Epithelial cell of proximal tubule (primary cell): ENCODE results near the gene UBA1. TPM values are rescaled to one million over a fixed set of nuclear protein-coding genes. Genes with fewer than 3 reads are reported as not detected.
"Not testable (repeated sequence)": the region's sequence is repeated elsewhere in the genome, so short reads cannot be mapped to it uniquely, and the experiment has no call there.

ENCODE experiments used
- DNase-seq: peaks from one replicate; pipeline ENCODE4 v3.0.0-alpha.2; 2011; ENCODE audit warnings: low read depth
- H3K4me3 ChIP-seq: 2 replicates; pipeline ENCODE4 v1.5.1; 2011; ENCODE audit warnings: low read depth, mild to moderate bottlenecking, low read length
- total RNA-seq: library from RNA; depleted of rRNA; stranded (reverse); fragments of >200 nt; gene quantifications from 2 replicates; pipeline ENCODE4 v1.2.3, GENCODE V29; 2015
- TF ChIP-seq, protein P1 (sequence below): conservative IDR thresholded peaks from 2 replicates; pipeline ENCODE4 v1.5.1; 2012; ENCODE audit warnings: low read depth, mild to moderate bottlenecking, low read length

UBA1 gene
- total RNA-seq, 1 donor from 2014 or later, result 161 TPM

DNA sequence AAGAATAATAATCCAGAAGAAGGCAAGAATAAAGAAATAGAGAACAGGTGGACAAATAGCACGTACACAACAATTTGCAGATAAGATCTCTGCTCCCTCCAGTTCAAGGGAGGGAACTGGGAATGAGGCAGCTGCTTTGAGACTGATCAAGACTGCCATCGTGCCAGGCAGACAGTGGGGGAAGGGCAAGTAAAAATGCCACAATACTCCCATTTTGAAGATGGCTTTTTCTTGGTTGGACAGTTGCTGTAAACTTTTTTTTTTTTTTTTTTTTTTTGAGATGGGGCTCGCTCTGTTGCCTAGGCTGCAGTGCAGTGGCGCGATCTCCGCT is 56.4 kb downstream of the UBA1 start:
- no peak for DNase-seq
- TF ChIP-seq, protein P1, sequence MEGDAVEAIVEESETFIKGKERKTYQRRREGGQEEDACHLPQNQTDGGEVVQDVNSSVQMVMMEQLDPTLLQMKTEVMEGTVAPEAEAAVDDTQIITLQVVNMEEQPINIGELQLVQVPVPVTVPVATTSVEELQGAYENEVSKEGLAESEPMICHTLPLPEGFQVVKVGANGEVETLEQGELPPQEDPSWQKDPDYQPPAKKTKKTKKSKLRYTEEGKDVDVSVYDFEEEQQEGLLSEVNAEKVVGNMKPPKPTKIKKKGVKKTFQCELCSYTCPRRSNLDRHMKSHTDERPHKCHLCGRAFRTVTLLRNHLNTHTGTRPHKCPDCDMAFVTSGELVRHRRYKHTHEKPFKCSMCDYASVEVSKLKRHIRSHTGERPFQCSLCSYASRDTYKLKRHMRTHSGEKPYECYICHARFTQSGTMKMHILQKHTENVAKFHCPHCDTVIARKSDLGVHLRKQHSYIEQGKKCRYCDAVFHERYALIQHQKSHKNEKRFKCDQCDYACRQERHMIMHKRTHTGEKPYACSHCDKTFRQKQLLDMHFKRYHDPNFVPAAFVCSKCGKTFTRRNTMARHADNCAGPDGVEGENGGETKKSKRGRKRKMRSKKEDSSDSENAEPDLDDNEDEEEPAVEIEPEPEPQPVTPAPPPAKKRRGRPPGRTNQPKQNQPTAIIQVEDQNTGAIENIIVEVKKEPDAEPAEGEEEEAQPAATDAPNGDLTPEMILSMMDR, result no peak
- H3K4me3 ChIP-seq, result no peak overlapping the region

DNA sequence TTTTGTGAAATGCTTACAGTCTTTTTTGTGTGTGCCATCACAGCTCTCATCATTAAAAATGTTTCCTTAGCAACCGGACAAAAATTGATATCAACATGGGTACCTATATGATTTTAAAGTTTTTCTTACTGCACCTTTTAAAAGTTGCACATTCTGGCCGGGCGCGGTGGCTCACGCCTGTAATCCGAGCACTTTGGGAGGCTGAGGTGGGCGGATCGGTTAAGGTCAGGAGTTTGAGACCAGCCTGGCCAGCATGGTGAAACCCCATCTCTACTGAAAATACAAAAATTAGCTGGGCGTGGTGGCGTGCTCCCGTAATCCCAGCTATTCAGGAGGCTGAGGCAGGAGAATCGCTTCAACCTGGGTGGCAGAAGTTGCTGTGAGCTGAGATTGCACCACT is 64.0 kb downstream of the UBA1 start:
- H3K4me3 ChIP-seq, DNase-seq: not testable (repeated sequence)

Other genes starting within 250 kb of the UBA1 start
- gene RGN, start 115.4 kb upstream of the UBA1 start, total RNA-seq, result 0.80 and 2.9 TPM in 2 replicates
- 83.4 and 90.5 TPM in 2 replicates for gene NDUFB11, start 49.1 kb upstream of the UBA1 start, total RNA-seq
- 41.2 and 57.0 TPM in 2 replicates for gene RBM10, start 48.6 kb upstream of the UBA1 start, total RNA-seq
- gene CDK16, start 24.9 kb downstream of the UBA1 start, total RNA-seq, result 83.4 and 95.4 TPM in 2 replicates
- 24.7 and 30.2 TPM in 2 replicates for gene USP11, start 39.2 kb downstream of the UBA1 start, total RNA-seq
- gene ZNF157, start 176.7 kb downstream of the UBA1 start, total RNA-seq, result 0.07 TPM in 1 of 2 replicates, not detected in the other